Measurements from ENCODE around the gene DYNC1H1. TPM values are rescaled to one million over a fixed set of nuclear protein-coding genes. Genes with fewer than 3 reads are reported as not detected.

DYNC1H1 gene
- total RNA-seq, 1 experiment from 2014 or later = 361 TPM

DNA sequence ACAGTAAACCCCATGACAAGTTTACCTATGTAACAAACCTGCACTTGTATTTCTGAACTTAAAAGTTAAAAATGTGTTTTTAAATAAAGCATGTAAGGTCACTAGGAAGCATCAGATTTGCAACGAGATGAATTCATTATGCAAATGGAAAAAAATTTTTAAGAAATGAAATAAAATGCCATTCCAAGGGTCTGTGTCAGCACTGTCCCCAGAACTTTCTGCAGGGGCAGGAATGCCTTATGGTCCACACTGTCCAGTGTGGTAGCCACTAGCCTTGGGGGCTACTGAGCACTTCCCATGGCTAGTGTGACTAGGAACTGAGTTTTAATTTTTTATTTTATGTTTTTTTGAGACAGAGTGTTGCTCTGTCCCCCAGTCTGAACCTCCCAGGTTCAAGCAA, 73.3 kb downstream of the DYNC1H1 start (continued):
- TF ChIP-seq TCF7L2 (IDR thresholded peaks at IDR 0.05; ENCODE audit: borderline replicate concordance, extremely low read depth, insufficient read depth, insufficient read length) = no peak

DNA sequence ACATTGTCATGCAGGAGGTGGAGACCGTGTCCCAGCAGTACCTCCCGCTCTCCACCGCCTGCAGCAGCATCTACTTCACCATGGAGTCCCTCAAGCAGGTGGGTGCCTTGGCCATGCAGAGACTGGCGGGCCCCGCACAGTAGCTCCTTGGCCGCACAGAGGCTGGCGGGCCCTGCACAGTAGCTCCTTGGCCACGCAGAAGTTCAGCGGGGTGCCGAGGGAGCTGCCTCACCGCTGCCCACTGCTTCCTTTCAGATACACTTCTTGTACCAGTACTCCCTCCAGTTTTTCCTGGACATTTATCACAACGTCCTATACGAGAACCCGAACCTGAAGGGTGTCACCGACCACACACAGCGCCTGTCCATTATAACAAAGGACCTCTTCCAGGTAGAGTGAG, 74.8 kb downstream of the DYNC1H1 start:
- Histone ChIP-seq H3K36me3 (ENCODE audit: control insufficient read depth in 1 of 2, insufficient read depth in 2 of 2, low read length in 2 of 2) (peaks cover 70 to 79% of the 10 kb centered on the region in 2 experiments), H3K4me2 (ENCODE audit: low read length) (no peak overlapping the region), H3K27me3 (ENCODE audit: insufficient read depth, low read length) (no peaks in the 10 kb centered on the region), H3K27ac (ENCODE audit: low read depth, low read length) (no peak overlapping the region), H3K9me3 (ENCODE audit: control insufficient read depth in 1 of 2, insufficient read depth in 1 of 2, low read depth in 1 of 2, low read length in 2 of 2) (no peaks in the 10 kb centered on the region), H4K20me1 (ENCODE audit: insufficient read depth) (no peaks in the 10 kb centered on the region), H3K9me2 (ENCODE audit: insufficient read depth) (no peaks in the 10 kb centered on the region), H2AFZ (ENCODE audit: low read depth, low read length, poor library complexity, severe bottlenecking) (no peak overlapping the region), H3K9ac (ENCODE audit: low read length) (no peak overlapping the region), H3K4me1 (ENCODE audit: control insufficient read depth in 1 of 2, insufficient read depth in 2 of 2, low read length in 2 of 2) (no peaks in the 10 kb centered on the region), H3K79me2 (ENCODE audit: insufficient read depth, low read length) (no peaks in the 10 kb centered on the region), H3K4me3 (replicated peaks in 1 of 2; ENCODE audit: low read depth in 1 of 2, low read length in 2 of 2) (no peak overlapping the region)
- intact Hi-C loops (cut with micrococcal nuclease) = loop anchor here (5.0 kb wide), 1 partner anchor 37 kb away; no protein-coding TSS in a partner anchor
- TF ChIP-seq, protein P1, sequence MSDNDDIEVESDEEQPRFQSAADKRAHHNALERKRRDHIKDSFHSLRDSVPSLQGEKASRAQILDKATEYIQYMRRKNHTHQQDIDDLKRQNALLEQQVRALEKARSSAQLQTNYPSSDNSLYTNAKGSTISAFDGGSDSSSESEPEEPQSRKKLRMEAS (IDR thresholded peaks at IDR 0.05) = no peak
- TF ChIP-seq RAD21 (IDR thresholded peaks at IDR 0.05; ENCODE audit: low read depth) (no peak), ELF1 (IDR thresholded peaks at IDR 0.05; ENCODE audit: borderline replicate concordance, low read depth) (no peak), ZNF274 (IDR thresholded peaks at IDR 0.05; ENCODE audit: low read depth, low read length) (no peak), SP1 (IDR thresholded peaks at IDR 0.05; ENCODE audit: low read depth) (no peak), SRF (IDR thresholded peaks at IDR 0.05; ENCODE audit: low read depth) (no peak), FOSL1 (IDR thresholded peaks at IDR 0.05; ENCODE audit: low read depth) (no peak), SIN3A (IDR thresholded peaks at IDR 0.05; ENCODE audit: low read depth) (no peak)
- TF ChIP-seq, protein P2, sequence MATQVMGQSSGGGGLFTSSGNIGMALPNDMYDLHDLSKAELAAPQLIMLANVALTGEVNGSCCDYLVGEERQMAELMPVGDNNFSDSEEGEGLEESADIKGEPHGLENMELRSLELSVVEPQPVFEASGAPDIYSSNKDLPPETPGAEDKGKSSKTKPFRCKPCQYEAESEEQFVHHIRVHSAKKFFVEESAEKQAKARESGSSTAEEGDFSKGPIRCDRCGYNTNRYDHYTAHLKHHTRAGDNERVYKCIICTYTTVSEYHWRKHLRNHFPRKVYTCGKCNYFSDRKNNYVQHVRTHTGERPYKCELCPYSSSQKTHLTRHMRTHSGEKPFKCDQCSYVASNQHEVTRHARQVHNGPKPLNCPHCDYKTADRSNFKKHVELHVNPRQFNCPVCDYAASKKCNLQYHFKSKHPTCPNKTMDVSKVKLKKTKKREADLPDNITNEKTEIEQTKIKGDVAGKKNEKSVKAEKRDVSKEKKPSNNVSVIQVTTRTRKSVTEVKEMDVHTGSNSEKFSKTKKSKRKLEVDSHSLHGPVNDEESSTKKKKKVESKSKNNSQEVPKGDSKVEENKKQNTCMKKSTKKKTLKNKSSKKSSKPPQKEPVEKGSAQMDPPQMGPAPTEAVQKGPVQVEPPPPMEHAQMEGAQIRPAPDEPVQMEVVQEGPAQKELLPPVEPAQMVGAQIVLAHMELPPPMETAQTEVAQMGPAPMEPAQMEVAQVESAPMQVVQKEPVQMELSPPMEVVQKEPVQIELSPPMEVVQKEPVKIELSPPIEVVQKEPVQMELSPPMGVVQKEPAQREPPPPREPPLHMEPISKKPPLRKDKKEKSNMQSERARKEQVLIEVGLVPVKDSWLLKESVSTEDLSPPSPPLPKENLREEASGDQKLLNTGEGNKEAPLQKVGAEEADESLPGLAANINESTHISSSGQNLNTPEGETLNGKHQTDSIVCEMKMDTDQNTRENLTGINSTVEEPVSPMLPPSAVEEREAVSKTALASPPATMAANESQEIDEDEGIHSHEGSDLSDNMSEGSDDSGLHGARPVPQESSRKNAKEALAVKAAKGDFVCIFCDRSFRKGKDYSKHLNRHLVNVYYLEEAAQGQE (IDR thresholded peaks at IDR 0.05; ENCODE audit: low read depth) = no peak
- no TSS peak for BruUV-seq (replicated peaks)
- ChIA-PET POLR2A (no interaction called here), RAD21 (ENCODE audit: low non-redundant PET in 1 of 2, low total read pairs in 2 of 2, uncharacterized antibody in 2 of 2, unreplicated experiment in 2 of 2) (no interaction called here), CTCF (no interaction called here)
- ATAC-seq (no peak), DNase-seq (ENCODE audit: low read depth, low spot score) (no peak)

All from HCT116 (cell line).